ENCODE measurements around the gene IFNAR1. TPM values are rescaled to one million over a fixed set of nuclear protein-coding genes. Genes with fewer than 3 reads are reported as not detected.

Gene IFNAR1
- total RNA-seq, 1 donor from 2014 or later: 20.4 TPM

- Mint-ChIP-seq H3K27ac (no peak overlapping the region), H3K27me3 (ENCODE audit: insufficient read depth) (peaks cover 67% of the 10 kb centered on the region), H3K9me3 (no peaks in the 10 kb centered on the region), H3K4me3 (no peak overlapping the region), H3K36me3 (ENCODE audit: low read depth) (no peaks in the 10 kb centered on the region), H3K4me1 (ENCODE audit: low read depth) (no peaks in the 10 kb centered on the region)
- no peak for DNase-seq (ENCODE audit: low spot score)
- intact Hi-C loops (cut with micrococcal nuclease): no loop called here
These were observed 66.9 kb downstream of the IFNAR1 start for GRCh38 chr21:33391656-33392055.

GRCh38 chr21:33392284-33392985, 67.7 kb downstream of the IFNAR1 start:
- H3K4me1 Mint-ChIP-seq (ENCODE audit: low read depth): no peaks in the 10 kb centered on the region
- peaks cover 67% of the 10 kb centered on the region for H3K27me3 Mint-ChIP-seq (ENCODE audit: insufficient read depth)
- H3K27ac Mint-ChIP-seq: no peak overlapping the region
- H3K4me3 Mint-ChIP-seq: no peak overlapping the region
- no peak for DNase-seq (ENCODE audit: low spot score)
- intact Hi-C loops (cut with micrococcal nuclease): no loop called here
- no peaks in the 10 kb centered on the region for H3K9me3 Mint-ChIP-seq
- H3K36me3 Mint-ChIP-seq (ENCODE audit: low read depth): no peaks in the 10 kb centered on the region

GRCh38 chr21:33393348-33393747, 68.6 kb downstream of the IFNAR1 start:
- Mint-ChIP-seq H3K9me3 (no peaks in the 10 kb centered on the region), H3K27ac (no peak overlapping the region), H3K4me1 (ENCODE audit: low read depth) (no peaks in the 10 kb centered on the region), H3K36me3 (ENCODE audit: low read depth) (no peaks in the 10 kb centered on the region), H3K27me3 (ENCODE audit: insufficient read depth) (peaks cover 66% of the 10 kb centered on the region), H3K4me3 (no peak overlapping the region)
- DNase-seq (ENCODE audit: low spot score): no peak
- intact Hi-C loops (cut with micrococcal nuclease): no loop called here

GRCh38 chr21:33394260-33394659, 69.5 kb downstream of the IFNAR1 start:
- intact Hi-C loops (cut with micrococcal nuclease): no loop called here
- H3K9me3 Mint-ChIP-seq: no peaks in the 10 kb centered on the region
- peaks cover 68% of the 10 kb centered on the region for H3K27me3 Mint-ChIP-seq (ENCODE audit: insufficient read depth)

GRCh38 chr21:33395891-33396331, 71.1 kb downstream of the IFNAR1 start:
- Mint-ChIP-seq H3K27ac (no peak overlapping the region), H3K36me3 (ENCODE audit: low read depth) (no peaks in the 10 kb centered on the region), H3K4me1 (ENCODE audit: low read depth) (no peaks in the 10 kb centered on the region), H3K9me3 (no peaks in the 10 kb centered on the region), H3K27me3 (ENCODE audit: insufficient read depth) (peaks cover 63% of the 10 kb centered on the region), H3K4me3 (no peak overlapping the region)
- intact Hi-C loops (cut with micrococcal nuclease): no loop called here
- DNase-seq (ENCODE audit: low spot score): no peak

More at GRCh38 chr21:33394260-33394659, 69.5 kb downstream of the IFNAR1 start:
- no peak for DNase-seq (ENCODE audit: low spot score)
- Mint-ChIP-seq H3K4me1 (ENCODE audit: low read depth) (no peaks in the 10 kb centered on the region), H3K4me3 (no peak overlapping the region), H3K27ac (no peak overlapping the region), H3K36me3 (ENCODE audit: low read depth) (no peaks in the 10 kb centered on the region)

GRCh38 chr21:33396436-33396835, 71.7 kb downstream of the IFNAR1 start:
- no peaks in the 10 kb centered on the region for H3K9me3 Mint-ChIP-seq
- H3K4me3 Mint-ChIP-seq: no peak overlapping the region
- no peak for DNase-seq (ENCODE audit: low spot score)
- H3K4me1 Mint-ChIP-seq (ENCODE audit: low read depth): no peaks in the 10 kb centered on the region
- intact Hi-C loops (cut with micrococcal nuclease): no loop called here
- H3K36me3 Mint-ChIP-seq (ENCODE audit: low read depth): no peaks in the 10 kb centered on the region
- H3K27me3 Mint-ChIP-seq (ENCODE audit: insufficient read depth): peaks cover 66% of the 10 kb centered on the region
- no peak overlapping the region for H3K27ac Mint-ChIP-seq

- Mint-ChIP-seq H3K36me3 (ENCODE audit: low read depth) (no peaks in the 10 kb centered on the region), H3K4me3 (no peak overlapping the region), H3K9me3 (no peaks in the 10 kb centered on the region), H3K27me3 (ENCODE audit: insufficient read depth) (peaks cover 66% of the 10 kb centered on the region), H3K4me1 (ENCODE audit: low read depth) (no peaks in the 10 kb centered on the region), H3K27ac (no peak overlapping the region)
- intact Hi-C loops (cut with micrococcal nuclease): no loop called here
- DNase-seq (ENCODE audit: low spot score): no peak
These were observed 72.2 kb downstream of the IFNAR1 start for GRCh38 chr21:33396951-33397350.

GRCh38 chr21:33397717-33398116, 72.9 kb downstream of the IFNAR1 start:
- intact Hi-C loops (cut with micrococcal nuclease): no loop called here
- H3K27me3 Mint-ChIP-seq (ENCODE audit: insufficient read depth): peaks cover 66% of the 10 kb centered on the region
- no peak overlapping the region for H3K27ac Mint-ChIP-seq

GRCh38 chr21:33398361-33398760, 73.6 kb downstream of the IFNAR1 start:
- intact Hi-C loops (cut with micrococcal nuclease): no loop called here

More at GRCh38 chr21:33397717-33398116, 72.9 kb downstream of the IFNAR1 start:
- no peaks in the 10 kb centered on the region for H3K9me3 Mint-ChIP-seq
- no peaks in the 10 kb centered on the region for H3K36me3 Mint-ChIP-seq (ENCODE audit: low read depth)
- H3K4me3 Mint-ChIP-seq: no peak overlapping the region
- no peak for DNase-seq (ENCODE audit: low spot score)
- no peaks in the 10 kb centered on the region for H3K4me1 Mint-ChIP-seq (ENCODE audit: low read depth)

GRCh38 chr21:33401630-33401992, 76.8 kb downstream of the IFNAR1 start:
- H3K9me3 Mint-ChIP-seq: no peaks in the 10 kb centered on the region
- intact Hi-C loops (cut with micrococcal nuclease): no loop called here
- H3K4me1 Mint-ChIP-seq (ENCODE audit: low read depth): peaks cover 27% of the 10 kb centered on the region
- no peak overlapping the region for H3K27ac Mint-ChIP-seq
- no peak overlapping the region for H3K4me3 Mint-ChIP-seq
- no peak for DNase-seq (ENCODE audit: low spot score)
- H3K27me3 Mint-ChIP-seq (ENCODE audit: insufficient read depth): peaks cover 71% of the 10 kb centered on the region
- H3K36me3 Mint-ChIP-seq (ENCODE audit: low read depth): peaks cover 7% of the 10 kb centered on the region

More at GRCh38 chr21:33398361-33398760, 73.6 kb downstream of the IFNAR1 start:
- Mint-ChIP-seq H3K4me3 (no peak overlapping the region), H3K4me1 (ENCODE audit: low read depth) (no peaks in the 10 kb centered on the region), H3K36me3 (ENCODE audit: low read depth) (no peaks in the 10 kb centered on the region), H3K9me3 (no peaks in the 10 kb centered on the region), H3K27me3 (ENCODE audit: insufficient read depth) (peaks cover 65% of the 10 kb centered on the region), H3K27ac (no peak overlapping the region)
- DNase-seq (ENCODE audit: low spot score): no peak

- Mint-ChIP-seq H3K4me3 (peak overlapping the region; percentile 70), H3K9me3 (no peaks in the 10 kb centered on the region), H3K27me3 (ENCODE audit: insufficient read depth) (peaks cover 73% of the 10 kb centered on the region), H3K4me1 (ENCODE audit: low read depth) (peaks cover 34% of the 10 kb centered on the region), H3K27ac (peak overlapping the region; percentile 67), H3K36me3 (ENCODE audit: low read depth) (peaks cover 7% of the 10 kb centered on the region)
- intact Hi-C loops (cut with micrococcal nuclease): loop anchor here (2.0 kb wide), 1 partner anchor 77 kb away; the partner anchor contains the start of gene IFNAR1
- DNase-seq (ENCODE audit: low spot score): no peak
These were observed 77.5 kb downstream of the IFNAR1 start for GRCh38 chr21:33402001-33402979.

GRCh38 chr21:33403128-33403785, 78.5 kb downstream of the IFNAR1 start, which contains the start of gene IFNGR2:
Gene IFNGR2 (plus strand): TSS chr21:33403413. CDS start chr21:33403544, 131 bp downstream.
- Mint-ChIP-seq H3K36me3 (ENCODE audit: low read depth) (peaks cover 7% of the 10 kb centered on the region), H3K9me3 (no peaks in the 10 kb centered on the region), H3K27me3 (ENCODE audit: insufficient read depth) (peaks cover 72% of the 10 kb centered on the region), H3K4me3 (peak within 1 kb of the TSS; percentile 83), H3K27ac (peak within 1 kb of the TSS; percentile 67), H3K4me1 (ENCODE audit: low read depth) (peaks cover 34% of the 10 kb centered on the region)
- intact Hi-C loops (cut with micrococcal nuclease): loop anchor here (2.0 kb wide), 1 partner anchor 78 kb away; the partner anchor contains the start of gene IFNAR1
- peak; percentile 10 for DNase-seq (ENCODE audit: low spot score)
